Loucy (cell line): ENCODE results near the gene TDRD3.

Experiments
- H2AFZ ChIP-seq: fragments of 200-600 bp; sonication (generic); 2 replicates; pipeline ENCODE4 v1.6.0; 2016; ENCODE audit warnings: antibody characterized with exemption, mild to moderate bottlenecking, low read length, moderate library complexity
- H3F3A ChIP-seq: fragments of 200-600 bp; 2 replicates; pipeline ENCODE4 v1.6.0; 2016; ENCODE audit warnings: antibody characterized with exemption, low read depth, mild to moderate bottlenecking
- H3K27me3 ChIP-seq: fragments of 200-600 bp; sonication (generic); 2 replicates; pipeline ENCODE4 v1.6.1; 2014; ENCODE audit warnings: low read length, mild to moderate bottlenecking; ENCODE audit not compliant: insufficient read depth, poor library complexity, severe bottlenecking
- H3K36me3 ChIP-seq: fragments of 200-600 bp; sonication (generic); 2 replicates; pipeline ENCODE4 v1.6.1; 2016; ENCODE audit warnings: low read length; ENCODE audit not compliant: insufficient read depth
- H3K4me1 ChIP-seq: fragments of 200-600 bp; sonication (generic); 2 replicates; pipeline ENCODE4 v1.5.1; 2014; ENCODE audit warnings: low read length, mild to moderate bottlenecking; ENCODE audit not compliant: insufficient read depth, poor library complexity, severe bottlenecking
- H3K4me2 ChIP-seq: fragments of 200-600 bp; sonication (generic); 2 replicates; pipeline ENCODE4 v1.6.0; 2014; ENCODE audit warnings: antibody characterized with exemption, low read length, low read depth, mild to moderate bottlenecking; ENCODE audit not compliant: poor library complexity, severe bottlenecking
- H3K4me3 ChIP-seq: fragments of 200-600 bp; sonication (generic); 2 replicates; pipeline ENCODE4 v1.5.1; 2014; ENCODE audit warnings: low read length, mild to moderate bottlenecking, mixed read lengths; ENCODE audit not compliant: poor library complexity, severe bottlenecking
- H3K79me2 ChIP-seq: fragments of 200-600 bp; sonication (generic); 2 replicates; pipeline ENCODE4 v1.6.1; 2014; ENCODE audit warnings: low read length; ENCODE audit not compliant: insufficient read depth
- H3K9ac ChIP-seq: fragments of 200-600 bp; sonication (generic); 2 replicates; pipeline ENCODE4 v1.6.0; 2014; ENCODE audit warnings: mild to moderate bottlenecking, low read depth, low read length, moderate library complexity; ENCODE audit not compliant: poor library complexity, severe bottlenecking
- H3K9me2 ChIP-seq: fragments of 200-600 bp; sonication (generic); replicated peaks from 2 replicates; pipeline ENCODE4 v1.6.1; 2016; ENCODE audit warnings: low read depth, low read length, mixed read lengths
- H3K9me3 ChIP-seq: fragments of 200-600 bp; sonication (generic); 2 replicates; pipeline ENCODE4 v1.6.1; 2014; ENCODE audit warnings: mild to moderate bottlenecking, antibody characterized with exemption, low read length, low read depth; ENCODE audit not compliant: insufficient read depth
- H4K20me1 ChIP-seq: fragments of 200-600 bp; sonication (generic); 2 replicates; pipeline ENCODE4 v1.6.0; 2014; ENCODE audit warnings: antibody characterized with exemption, low read length, mild to moderate bottlenecking; ENCODE audit not compliant: insufficient read depth, poor library complexity, severe bottlenecking
- CTCF ChIP-seq: fragments of 200-600 bp; sonication (generic); conservative IDR thresholded peaks from 2 replicates; pipeline ENCODE4 v1.5.1; 2014; ENCODE audit warnings: mild to moderate bottlenecking, antibody characterized with exemption, low read length
- EZH2phosphoT487 ChIP-seq: fragments of 200-600 bp; IDR thresholded peaks from 2 replicates; pipeline ENCODE4 v1.6.1; 2018; ENCODE audit warnings: antibody characterized with exemption, mild to moderate bottlenecking, moderate library complexity, borderline replicate concordance

TDRD3 gene

GRCh38 chr13:60562096-60562780, 165.2 kb downstream of the TDRD3 start:
- no peak for TF ChIP-seq EZH2phosphoT487
- no peak for TF ChIP-seq CTCF
- no peak overlapping the region for H3K4me3 ChIP-seq
- H2AFZ ChIP-seq: no peak overlapping the region

GRCh38 chr13:60571571-60571970, 174.6 kb downstream of the TDRD3 start:
- no peaks in the 10 kb centered on the region for H3F3A ChIP-seq
- H3K36me3 ChIP-seq: peaks cover 6% of the 10 kb centered on the region; the same call in 1 of the 2 replicates
- no peaks in the 10 kb centered on the region for H3K9me3 ChIP-seq
- no peaks in the 10 kb centered on the region for H3K27me3 ChIP-seq
- H2AFZ ChIP-seq: no peak overlapping the region
- no peak overlapping the region for H3K9ac ChIP-seq
- TF ChIP-seq CTCF (no peak), EZH2phosphoT487 (no peak)
- no peak overlapping the region for H3K4me3 ChIP-seq
- no peaks in the 10 kb centered on the region for H3K9me2 ChIP-seq
- H3K4me2 ChIP-seq: no peak overlapping the region
- peaks cover 9% of the 10 kb centered on the region for H3K4me1 ChIP-seq
- H3K79me2 ChIP-seq: no peaks in the 10 kb centered on the region
- no peaks in the 10 kb centered on the region for H4K20me1 ChIP-seq

More at GRCh38 chr13:60562096-60562780, 165.2 kb downstream of the TDRD3 start:
- no peaks in the 10 kb centered on the region for H3K9me2 ChIP-seq
- no peak overlapping the region for H3K9ac ChIP-seq
- no peaks in the 10 kb centered on the region for H3K27me3 ChIP-seq
- H4K20me1 ChIP-seq: no peaks in the 10 kb centered on the region
- no peaks in the 10 kb centered on the region for H3K79me2 ChIP-seq
- no peak overlapping the region for H3K4me2 ChIP-seq
- H3K9me3 ChIP-seq: no peaks in the 10 kb centered on the region
- H3K36me3 ChIP-seq: no peaks in the 10 kb centered on the region
- no peaks in the 10 kb centered on the region for H3F3A ChIP-seq
- no peaks in the 10 kb centered on the region for H3K4me1 ChIP-seq

GRCh38 chr13:60572003-60572798, 175.2 kb downstream of the TDRD3 start:
- H2AFZ ChIP-seq: no peak overlapping the region
- peaks cover 9% of the 10 kb centered on the region for H3K4me1 ChIP-seq
- no peak overlapping the region for H3K4me2 ChIP-seq
- H3K9me2 ChIP-seq: no peaks in the 10 kb centered on the region
- peaks cover 6% of the 10 kb centered on the region; the same call in 1 of the 2 replicates for H3K36me3 ChIP-seq
- TF ChIP-seq CTCF: no peak
- no peak for TF ChIP-seq EZH2phosphoT487
- no peaks in the 10 kb centered on the region for H4K20me1 ChIP-seq
- no peak overlapping the region for H3K9ac ChIP-seq
- H3K27me3 ChIP-seq: no peaks in the 10 kb centered on the region
- no peaks in the 10 kb centered on the region for H3K9me3 ChIP-seq
- H3K4me3 ChIP-seq: no peak overlapping the region
- H3F3A ChIP-seq: no peaks in the 10 kb centered on the region
- H3K79me2 ChIP-seq: no peaks in the 10 kb centered on the region
